Inferior parietal cortex (tissue), 1 donor: ENCODE results near the gene ARHGEF10L.

ENCODE experiments used
- DNase-seq: peaks from one replicate; pipeline ENCODE4 v3.0.0-alpha.2; 2016; ENCODE audit errors: extremely low spot score

ARHGEF10L gene

DNA sequence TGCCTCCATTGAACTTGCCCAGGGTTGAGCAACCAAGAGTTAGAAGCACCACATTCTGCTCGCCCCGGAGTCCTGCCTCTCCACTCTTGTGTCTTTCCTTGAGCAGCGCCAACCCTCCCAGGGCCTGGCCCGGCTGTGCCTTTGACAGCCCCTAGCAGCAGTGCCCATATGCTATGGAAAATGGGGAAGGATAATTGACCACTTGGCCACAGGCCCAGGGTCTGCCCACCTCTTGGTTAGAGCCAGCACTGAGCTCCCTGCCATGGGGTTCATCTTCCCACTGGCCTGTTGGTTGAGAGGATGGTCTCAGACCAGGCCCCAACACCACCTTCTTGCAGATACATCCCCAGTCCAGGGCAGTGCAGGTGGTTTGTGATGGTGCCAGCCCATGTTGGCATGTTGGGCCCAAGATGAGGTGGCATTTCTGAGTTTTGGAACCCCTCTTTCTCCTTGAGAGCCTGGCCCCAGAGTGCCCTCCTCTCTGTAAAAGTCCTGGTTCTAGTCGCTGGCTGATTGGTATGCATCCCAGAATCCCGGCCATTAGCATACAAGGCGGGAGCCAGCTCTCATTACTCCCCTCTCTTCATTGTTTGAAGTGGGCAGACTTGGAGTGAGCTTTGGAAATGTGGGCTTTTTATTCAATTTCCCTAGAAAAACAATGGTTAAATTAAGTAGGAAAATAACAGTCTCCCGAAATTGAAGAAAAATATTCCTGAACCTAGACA, 7.6 kb downstream of the ARHGEF10L start:
- no peak for DNase-seq

DNA sequence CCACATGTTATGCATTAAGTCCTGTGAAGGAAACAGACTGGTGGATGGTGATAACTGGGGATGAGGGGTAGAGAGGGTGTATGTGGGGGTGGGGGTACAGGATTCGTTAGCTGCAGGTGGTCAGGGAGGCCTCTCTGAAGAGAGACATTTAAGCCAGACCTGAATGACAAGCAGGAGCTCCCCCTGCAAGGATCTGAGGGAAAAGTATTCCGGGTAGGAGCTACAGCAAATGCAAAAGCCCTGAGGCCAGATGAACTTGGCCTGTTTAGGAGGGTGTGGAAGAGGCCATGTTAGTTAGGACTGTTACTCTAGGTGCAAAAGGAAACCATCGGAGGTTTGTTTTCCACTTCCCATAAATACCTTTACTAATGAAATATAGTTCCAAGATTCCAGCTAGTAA, 9.9 kb downstream of the ARHGEF10L start:
- DNase-seq: no peak

DNA sequence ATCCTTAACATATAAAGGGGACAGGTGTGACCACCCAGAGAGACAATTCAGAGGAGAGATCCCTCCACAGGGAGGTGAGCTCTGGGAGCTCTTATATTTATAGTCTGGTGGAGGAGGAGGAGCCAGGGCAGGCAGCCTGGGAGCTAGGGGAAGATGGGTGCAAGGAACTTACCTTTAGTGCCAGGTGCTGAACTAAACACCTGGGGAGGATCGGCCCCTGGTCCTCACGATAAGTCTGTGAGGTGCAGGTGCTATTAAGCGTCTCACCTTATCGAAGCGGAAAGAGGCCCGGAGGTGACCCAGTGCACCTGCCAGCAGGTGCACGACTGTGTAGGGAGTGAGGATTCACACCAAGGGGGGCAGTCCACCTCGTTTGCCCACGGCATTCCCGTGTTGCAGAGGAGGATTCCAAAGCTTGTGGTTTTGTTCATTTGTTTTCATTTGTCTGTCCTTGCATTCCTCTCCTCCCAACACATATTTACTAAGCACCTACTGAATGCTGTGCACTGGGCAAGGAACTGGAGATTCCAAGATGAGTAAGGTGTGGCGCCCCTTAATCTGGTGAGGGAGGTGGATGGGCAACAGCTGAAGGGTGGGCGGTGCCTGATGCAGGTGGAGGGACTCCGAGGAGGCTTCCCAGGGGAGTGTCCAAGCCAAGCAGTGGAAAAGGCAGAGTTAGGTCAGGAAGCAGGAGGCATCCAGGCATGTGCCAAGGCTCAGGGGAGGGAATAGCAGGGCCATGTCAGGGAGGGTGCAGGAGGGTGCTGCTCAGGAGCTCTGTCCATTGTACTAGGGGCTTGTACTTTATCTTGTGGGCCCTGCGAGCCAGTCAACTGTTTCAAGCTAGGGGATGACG, 11.5 kb downstream of the ARHGEF10L start:
- DNase-seq: no peak

DNA sequence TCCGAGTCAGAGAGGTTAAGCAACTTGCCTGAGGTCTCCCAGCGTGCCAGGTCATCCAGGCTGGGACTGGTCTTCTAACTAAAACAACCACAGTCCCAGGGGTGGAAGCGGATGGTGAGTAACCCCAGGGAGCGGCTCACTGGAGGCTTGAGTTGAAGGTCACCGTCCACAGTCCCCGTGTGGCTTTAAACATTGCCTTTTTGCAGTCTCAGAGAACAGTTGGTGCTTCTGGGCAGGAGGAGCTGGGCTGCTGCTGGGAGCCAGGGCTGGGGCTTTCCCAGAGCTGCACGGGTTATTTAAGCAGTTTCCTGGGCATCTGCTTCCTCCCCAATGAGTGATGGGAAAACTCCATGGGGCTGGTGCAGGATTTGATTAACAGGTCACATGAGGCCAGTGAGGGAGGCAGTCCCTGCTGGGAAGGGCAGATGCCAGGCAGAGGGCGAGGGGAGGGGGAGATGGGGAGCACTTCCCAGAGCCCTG, 12.3 kb downstream of the ARHGEF10L start:
- DNase-seq: no peak

DNA sequence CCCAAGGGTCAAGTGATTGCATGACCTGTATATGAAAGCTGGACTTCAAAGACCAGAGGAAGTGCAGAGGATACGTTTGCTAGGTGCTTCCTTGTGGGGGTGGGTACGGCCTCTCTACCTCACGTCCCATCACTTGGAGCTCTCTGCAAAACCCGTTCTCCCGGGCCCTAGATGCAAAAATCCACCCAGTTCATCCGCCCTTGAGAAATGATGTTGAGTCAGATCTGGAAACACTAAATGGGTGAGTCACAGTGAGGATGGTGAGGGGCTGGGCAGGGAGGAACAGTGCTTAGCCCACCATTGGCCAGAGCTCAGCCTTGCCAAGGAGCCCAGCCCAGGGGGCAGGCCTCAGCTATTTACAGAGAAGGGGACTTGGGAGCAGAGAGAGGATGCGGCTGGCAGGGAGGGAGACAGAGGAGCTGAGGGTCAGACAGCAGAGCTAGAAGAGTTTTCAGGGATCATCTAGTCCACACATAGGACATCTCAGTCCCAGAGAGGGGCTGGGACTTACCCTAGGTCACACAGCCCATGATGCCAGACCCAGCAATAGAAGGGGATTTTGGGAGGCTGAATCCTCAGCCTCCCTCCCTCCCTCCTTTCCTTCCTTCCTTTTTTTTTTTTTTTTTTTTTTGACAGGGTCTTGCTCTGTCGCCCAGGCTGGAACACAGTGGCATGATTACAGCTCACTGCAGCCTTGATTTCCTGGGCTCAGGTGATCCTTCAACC, 14.6 kb downstream of the ARHGEF10L start:
- DNase-seq: no peak

DNA sequence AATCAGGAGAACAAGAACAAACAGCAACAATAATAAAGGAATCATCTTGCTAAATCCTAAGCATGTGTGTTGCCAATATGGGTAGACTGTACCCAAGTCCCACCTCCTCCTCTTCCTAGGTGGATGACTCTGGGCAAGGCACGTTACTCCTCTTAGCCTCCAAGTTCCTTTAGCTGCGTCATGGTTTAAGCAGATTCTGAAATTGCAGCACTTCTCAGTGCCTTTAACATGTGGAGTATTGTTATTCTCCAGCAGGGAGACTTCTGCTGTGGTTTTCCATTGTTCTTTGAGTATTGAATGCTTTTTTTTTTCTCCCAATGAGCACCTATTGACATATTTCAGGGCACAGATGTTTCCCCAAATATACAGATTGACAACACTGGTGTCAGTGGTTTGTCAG, 15.5 kb downstream of the ARHGEF10L start:
- no peak for DNase-seq

DNA sequence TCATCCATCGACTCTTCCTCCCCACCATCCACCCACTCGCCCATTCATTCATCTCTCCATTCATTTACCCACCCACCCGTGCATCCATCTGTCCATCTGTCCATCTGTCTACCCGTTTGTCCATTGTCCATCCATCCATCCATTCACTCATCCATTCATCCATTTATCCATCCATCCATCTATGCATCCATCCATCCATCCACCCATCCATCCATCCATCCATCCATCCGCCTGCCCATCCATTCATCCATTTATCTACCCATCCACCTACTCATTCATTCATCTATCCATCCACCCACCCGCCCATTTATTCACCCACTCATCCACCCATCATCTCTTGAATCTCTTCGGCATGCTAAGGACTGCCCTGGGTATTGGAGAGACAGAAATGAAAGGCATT, 18.5 kb downstream of the ARHGEF10L start:
- no peak for DNase-seq

DNA sequence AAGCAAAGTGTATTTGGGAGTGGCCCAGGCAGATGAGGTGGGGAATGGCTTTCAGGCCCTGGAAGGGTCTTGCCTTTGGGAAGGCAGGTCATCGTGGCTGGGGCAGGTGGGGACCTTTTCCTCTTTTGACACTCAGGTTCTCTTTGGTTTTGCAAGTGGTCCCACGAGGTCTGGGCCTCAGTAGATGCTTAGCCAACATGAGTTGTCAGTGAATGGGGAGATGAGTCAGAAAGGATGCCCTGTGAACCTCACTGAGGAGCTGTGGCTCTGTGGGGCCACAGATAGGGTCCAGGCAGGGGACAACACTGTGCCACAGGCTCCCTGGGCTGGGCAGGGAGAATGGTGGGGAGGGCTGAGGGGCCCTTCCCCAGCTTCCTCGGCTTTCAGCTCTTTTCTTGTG, 19.0 kb downstream of the ARHGEF10L start:
- DNase-seq: no peak

DNA sequence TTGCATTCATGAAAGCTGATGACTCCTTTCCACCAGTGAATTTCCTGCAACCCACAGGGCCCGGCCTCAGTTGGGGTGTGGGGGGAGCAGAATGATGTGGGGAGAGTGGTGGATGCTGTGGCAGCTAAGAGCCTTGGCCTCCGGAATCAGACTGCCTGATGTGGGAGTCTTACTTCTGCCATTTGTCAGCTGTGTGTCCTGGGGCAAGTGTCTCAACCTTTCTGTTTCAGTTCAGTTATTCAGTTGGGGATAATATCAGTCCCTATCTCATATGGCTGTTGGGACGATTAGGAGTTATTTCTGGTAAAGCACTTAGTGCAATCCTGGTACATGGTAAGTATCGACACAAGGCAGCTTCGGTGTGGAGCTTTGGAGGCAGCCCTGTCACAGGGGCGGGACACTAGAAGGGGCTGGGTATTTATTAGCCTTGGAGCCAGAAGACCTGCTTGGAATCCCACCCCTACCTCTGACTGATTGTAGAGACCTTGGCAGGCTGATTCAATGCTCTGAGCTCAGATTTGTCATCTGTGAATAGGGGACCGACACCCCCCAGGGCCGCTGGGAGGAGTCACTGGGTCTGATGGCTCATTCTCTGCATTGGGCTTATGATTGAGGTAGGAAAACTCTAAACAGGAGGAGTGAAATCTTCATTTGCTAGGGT, 19.6 kb downstream of the ARHGEF10L start:
- DNase-seq: no peak

DNA sequence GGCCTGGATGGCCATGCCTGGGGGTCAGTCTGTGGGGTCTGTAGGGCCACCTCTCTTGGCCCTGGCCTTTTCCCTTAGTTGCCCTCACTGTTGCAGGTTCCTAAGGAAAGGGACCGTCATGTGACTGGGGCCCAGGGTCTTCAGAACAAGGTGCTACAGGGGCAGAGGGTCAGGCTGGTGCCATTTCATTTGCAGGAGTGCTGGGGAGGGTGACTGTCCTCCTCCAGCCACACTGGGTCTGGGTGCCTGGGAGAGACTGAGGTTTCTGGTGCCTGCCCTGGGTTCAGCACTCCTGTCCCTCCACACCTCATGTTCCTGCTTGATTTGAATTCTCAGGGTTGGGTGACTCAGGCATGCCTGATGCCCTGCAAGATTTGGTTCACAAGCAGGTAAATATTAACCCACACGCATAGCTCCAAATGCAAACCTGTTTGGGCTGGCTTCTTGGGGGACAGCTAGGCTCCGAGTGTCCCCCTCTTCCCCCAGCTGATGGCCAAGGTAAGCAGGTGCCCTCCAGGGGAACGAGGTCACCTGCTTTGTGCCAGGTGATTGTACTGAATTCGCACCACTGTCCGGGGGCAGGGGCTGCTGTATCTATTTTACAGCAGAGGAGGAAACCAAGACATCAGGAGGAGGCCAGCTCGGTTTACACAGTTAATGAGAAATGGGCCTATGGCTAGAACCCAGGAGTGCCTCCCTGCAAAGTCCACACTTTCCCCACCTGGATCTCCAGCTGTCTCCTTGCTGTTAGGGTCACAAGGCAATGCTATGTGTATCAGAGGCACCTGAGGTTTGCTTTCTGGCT, 20.3 kb downstream of the ARHGEF10L start:
- DNase-seq: no peak

DNA sequence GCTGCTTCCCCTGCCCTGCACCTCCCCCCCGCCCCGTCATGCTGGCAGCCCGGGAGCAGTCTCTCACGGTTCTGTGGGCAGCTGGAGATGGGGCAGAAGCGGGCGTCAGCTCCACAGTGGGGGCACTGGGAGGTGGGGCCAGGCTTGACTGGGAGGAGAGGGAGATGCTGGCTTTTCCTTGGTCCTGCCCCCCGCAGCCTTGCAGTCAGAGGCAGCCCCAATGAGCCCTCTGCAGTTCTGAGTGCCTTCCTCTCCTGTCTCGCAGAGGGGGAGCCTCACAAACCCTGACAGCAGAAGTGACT, 21.7 kb downstream of the ARHGEF10L start:
- no peak for DNase-seq

DNA sequence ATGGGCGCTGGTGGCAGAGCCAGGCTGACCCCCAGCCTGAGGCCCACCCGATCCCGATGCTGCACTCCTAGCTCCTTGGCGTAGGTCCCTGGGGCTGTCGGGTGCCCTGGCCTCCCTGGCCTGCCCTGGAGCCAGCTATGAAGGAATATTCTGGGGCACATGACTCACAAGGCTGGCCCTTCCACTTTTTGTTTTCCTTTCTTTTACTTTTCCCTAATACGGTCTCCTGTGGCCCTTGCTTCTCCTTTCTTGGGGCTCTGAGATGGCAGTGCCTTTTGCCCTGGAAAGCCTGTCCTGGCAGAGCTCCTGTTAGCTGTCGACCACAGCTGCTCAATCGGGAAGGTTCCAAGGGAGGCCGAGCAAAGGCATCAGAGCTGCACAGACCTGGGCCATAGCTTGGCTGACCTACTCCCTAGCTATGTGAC, 22.1 kb downstream of the ARHGEF10L start:
- DNase-seq: no peak

DNA sequence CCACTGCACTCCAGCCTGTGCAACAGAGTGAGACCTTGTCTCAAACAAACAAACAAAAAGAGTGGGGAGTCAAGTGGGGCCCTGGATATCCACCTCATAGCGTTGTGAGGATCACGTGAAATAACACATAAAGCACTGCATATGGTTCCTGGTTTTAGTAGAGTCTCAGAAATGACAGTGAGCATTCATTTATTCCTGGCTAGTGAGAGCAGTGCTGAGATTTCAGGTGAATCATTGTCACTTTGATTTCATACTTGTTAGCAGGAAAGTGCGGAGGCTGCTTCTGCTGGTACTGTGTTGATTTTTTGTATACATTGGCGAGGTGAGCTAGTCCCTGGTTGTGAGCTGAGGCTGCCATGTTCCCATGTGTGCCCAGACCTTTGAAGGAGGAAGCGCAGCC, 22.9 kb downstream of the ARHGEF10L start:
- DNase-seq: no peak

DNA sequence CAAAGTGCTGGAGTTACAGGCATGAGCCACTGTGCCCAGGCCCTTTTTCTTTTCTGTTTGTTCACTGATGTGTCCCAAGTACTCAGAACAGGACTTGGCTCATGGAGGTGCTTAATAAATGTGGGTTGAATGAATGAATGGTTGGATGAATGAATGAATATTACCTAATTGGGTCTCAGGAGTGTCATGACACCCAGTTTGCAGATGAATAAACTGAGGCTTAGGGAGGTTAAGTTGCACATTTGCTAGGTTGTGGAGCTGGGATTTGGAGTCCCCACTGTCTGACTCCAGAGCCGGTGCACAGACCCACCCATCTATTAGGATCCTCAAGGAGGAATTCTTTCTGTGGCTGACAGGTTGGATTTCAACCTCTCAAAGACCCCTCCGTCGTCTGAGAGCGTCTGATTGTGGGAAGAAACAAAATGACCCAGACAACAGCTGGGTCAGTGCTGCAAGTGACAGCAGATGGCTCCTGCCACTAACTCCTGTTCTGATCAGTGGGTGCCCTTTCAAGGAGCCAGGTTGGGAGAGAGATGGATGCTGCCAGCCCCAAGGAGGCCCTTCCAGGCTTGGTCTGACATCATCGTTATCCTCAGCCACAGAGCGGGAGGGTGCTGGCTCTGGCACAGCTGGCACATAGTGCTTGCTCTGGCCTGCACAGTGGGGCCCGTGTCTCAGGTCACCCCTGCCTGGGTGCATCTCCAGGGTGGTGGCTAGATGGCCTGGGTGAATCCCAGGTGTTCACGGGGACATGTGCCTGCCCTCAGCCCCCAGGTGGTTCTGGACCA, 24.2 kb downstream of the ARHGEF10L start:
- no peak for DNase-seq

DNA sequence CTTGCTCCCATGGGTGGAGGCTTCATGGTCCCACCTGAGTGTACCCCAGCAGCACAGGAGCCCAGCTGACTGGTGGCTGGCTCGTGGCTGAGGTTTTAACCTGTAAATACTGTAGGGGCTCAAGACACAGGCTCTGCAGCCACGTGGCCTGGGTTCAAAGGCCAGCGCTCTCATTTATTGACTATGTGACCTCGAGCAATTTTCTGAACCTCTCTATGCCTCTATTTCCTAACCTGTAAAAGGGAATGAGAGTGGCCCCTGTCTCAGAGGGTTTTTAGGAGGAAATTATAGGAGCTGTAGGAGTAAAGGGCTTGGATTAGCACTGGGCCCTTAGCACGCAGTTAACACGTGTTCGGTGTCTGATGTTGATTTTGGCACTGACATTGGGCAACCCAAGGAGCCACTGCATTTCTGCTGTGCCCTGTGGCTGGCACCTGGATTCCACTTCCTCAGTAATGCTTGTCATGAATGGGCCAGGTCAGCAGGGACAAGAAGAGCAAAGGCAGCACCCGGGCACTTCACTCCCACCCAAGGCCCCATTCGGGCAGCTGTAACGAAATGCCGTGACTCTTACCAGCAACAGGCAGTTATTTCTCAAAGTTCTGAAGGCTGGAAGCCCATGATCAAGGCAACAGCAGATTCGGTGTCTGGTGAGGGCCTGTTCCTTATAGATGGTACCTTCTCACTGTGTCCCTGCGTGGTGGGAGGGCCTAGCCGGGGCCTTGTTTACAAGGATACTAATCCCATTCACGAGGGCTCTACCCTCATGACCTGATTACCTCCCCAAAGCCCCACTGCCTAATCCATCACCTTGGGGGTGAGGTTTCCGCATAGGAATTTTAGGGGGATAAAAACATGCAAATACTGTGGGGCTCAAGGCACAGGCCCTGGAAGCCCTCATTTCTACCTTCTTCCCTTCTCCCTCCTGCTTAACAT, 25.2 kb downstream of the ARHGEF10L start:
- DNase-seq: no peak

DNA sequence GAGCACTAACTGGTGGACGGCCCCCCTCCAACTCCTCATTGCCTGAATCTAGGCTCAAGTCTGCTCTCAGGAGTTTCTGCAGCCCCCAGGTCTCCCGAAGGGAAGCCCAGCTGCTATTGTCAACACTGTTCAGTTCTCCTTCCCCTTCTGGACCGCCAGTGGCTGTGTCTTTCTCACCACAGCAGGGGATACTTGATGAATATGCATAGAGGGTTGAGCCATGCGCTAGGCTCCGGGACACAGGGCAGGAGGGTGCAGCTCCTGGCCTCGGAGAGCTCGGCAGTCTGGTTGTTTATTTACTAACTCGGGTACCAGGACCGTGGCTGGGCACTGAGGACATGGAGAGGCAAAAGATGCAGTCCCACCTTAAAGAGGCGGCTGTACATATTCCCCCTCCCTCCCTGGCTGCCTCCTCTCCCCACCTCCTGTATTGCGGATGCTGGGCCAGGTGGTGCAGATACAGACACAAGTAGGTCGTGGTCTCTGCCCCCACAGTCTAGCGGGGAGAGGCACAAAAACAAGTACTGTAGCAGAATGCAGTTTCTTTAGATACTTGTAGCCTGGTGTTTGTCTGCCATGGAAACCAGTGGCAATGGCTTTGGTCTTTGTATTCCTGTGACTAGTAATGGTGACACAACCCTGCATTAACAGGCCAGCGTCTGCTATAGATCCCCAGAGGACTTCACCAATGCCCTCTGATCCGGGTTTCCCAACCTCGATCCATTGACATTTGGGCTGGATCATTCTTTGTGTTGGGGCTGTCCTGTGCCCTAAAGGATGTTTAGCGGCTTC, 26.2 kb downstream of the ARHGEF10L start:
- no peak for DNase-seq

DNA sequence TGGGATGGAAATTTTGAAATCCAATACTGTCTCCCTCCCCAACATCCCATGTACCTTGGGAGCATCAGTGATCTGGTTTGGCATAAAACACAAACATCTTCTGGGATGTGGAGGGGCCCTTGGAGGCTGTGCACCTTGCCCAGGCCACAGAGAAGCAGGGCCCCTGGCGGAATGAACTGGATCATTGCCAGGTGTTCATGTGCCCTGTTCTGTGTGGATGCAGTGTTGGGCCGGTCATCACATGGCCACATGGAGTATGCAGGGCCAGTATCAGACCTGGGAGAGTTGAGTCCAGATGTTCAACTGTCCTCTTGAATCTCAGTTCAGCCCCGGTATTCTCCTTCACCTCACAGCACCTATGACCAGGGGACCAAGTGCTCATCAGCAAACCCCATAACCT, 26.9 kb downstream of the ARHGEF10L start:
- DNase-seq: no peak

DNA sequence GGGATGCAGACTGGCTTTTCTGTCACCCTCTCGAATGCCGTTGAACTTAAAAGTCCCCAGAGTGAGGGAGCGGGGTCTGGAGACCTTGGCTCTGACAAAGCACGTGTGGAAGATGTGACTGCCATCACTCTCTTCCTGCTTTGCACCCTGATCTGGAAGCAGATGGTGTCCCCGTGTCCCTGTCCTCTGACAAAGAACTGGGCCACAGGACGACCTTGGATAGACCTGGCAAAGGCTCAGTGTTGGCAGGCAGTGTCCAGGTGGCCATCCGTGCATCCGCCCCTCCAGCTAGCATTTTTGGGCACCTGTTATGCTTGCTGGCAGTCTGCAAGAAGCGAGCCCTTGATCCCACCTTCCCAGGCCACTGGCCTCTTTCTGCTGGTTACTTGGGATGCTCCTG, 27.4 kb downstream of the ARHGEF10L start:
- DNase-seq: no peak
